Measurements from ENCODE around the gene MFRP. TPM values are rescaled to one million over a fixed set of nuclear protein-coding genes. Genes with fewer than 3 reads are reported as not detected.
"Not testable (repeated sequence)": the region's sequence is repeated elsewhere in the genome, so short reads cannot be mapped to it uniquely, and the experiment has no call there.

MFRP gene
- total RNA-seq: not detected

DNA sequence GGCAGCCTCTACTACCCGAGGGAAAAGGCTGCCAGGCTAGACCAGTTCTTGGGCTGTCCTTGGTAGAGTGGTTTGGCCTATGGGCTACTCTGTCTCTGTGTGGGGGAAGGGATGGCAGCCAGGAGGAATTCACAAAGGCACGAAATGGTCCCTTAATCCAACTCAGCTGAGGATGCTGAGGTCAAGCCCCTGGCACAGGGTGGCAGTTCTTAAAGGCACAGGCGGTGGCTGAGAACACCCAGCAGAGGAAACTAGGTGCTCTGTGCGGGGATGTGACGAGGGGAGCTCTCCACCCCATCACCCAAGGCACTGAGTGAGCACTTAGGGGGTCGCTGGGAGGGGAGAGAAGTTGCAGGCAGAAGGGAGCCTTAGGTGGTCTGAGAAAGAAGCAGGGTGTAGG, at the start of gene MFRP:
TSS of gene MFRP (minus strand) at position 101 of the 400 bp plus-strand sequence. CDS start 192 bp downstream, outside the sequence.
- peaks cover 6% of the 10 kb centered on the region for H3K4me1 Mint-ChIP-seq
- H3K27me3 Mint-ChIP-seq: peaks cover 21% of the 10 kb centered on the region
- no peaks in the 10 kb centered on the region for H3K36me3 Mint-ChIP-seq
- ATAC-seq (ENCODE audit: low read depth) (no peak), DNase-seq (no peak)
- H3K9me3 Mint-ChIP-seq: no peaks in the 10 kb centered on the region
- H3K27ac Mint-ChIP-seq: no peak within 1 kb of the TSS
- POLR2A ChIA-PET: interaction anchor here (0.6 kb wide), 1 partner anchor 760 kb away, joined by 5 read pairs; no protein-coding TSS in a partner anchor
- no peak within 1 kb of the TSS for H3K4me3 Mint-ChIP-seq

- no peak for ATAC-seq (ENCODE audit: low read depth)
- H3K27me3 Mint-ChIP-seq: peaks cover 9% of the 10 kb centered on the region
- no peaks in the 10 kb centered on the region for H3K4me1 Mint-ChIP-seq
- H3K36me3 Mint-ChIP-seq: no peaks in the 10 kb centered on the region
- no peaks in the 10 kb centered on the region for H3K9me3 Mint-ChIP-seq
- POLR2A ChIA-PET: no interaction called here
- no peak overlapping the region for H3K4me3 Mint-ChIP-seq
- H3K27ac Mint-ChIP-seq: no peak overlapping the region
- DNase-seq: no peak
These were observed 44.8 kb upstream of the MFRP start for GRCh38 chr11:119391275-119391674.

- peaks cover 7% of the 10 kb centered on the region for H3K27me3 Mint-ChIP-seq
- POLR2A ChIA-PET: no interaction called here
These were observed 43.2 kb upstream of the MFRP start for GRCh38 chr11:119389611-119390254.

GRCh38 chr11:119388103-119388502, 41.6 kb upstream of the MFRP start:
- H3K27ac Mint-ChIP-seq: no peak overlapping the region
- POLR2A ChIA-PET: no interaction called here
- no peak for ATAC-seq (ENCODE audit: low read depth)

More at GRCh38 chr11:119389611-119390254, 43.2 kb upstream of the MFRP start:
- H3K4me1 Mint-ChIP-seq: no peaks in the 10 kb centered on the region
- DNase-seq (no peak), ATAC-seq (ENCODE audit: low read depth) (no peak)
- no peak overlapping the region for H3K27ac Mint-ChIP-seq
- H3K9me3 Mint-ChIP-seq: no peaks in the 10 kb centered on the region
- no peaks in the 10 kb centered on the region for H3K36me3 Mint-ChIP-seq
- no peak overlapping the region for H3K4me3 Mint-ChIP-seq

GRCh38 chr11:119384332-119384731, 37.8 kb upstream of the MFRP start:
- H3K9me3 Mint-ChIP-seq: no peaks in the 10 kb centered on the region
- H3K27me3 Mint-ChIP-seq: peaks cover 9% of the 10 kb centered on the region
- H3K36me3 Mint-ChIP-seq: no peaks in the 10 kb centered on the region
- POLR2A ChIA-PET: no interaction called here
- ATAC-seq (ENCODE audit: low read depth): no peak
- no peak overlapping the region for H3K27ac Mint-ChIP-seq
- peaks cover 12% of the 10 kb centered on the region for H3K4me1 Mint-ChIP-seq
- no peak for DNase-seq
- no peak overlapping the region for H3K4me3 Mint-ChIP-seq

More at GRCh38 chr11:119388103-119388502, 41.6 kb upstream of the MFRP start:
- no peaks in the 10 kb centered on the region for H3K9me3 Mint-ChIP-seq
- no peaks in the 10 kb centered on the region for H3K4me1 Mint-ChIP-seq
- no peaks in the 10 kb centered on the region for H3K36me3 Mint-ChIP-seq
- peaks cover 7% of the 10 kb centered on the region for H3K27me3 Mint-ChIP-seq
- DNase-seq: no peak
- H3K4me3 Mint-ChIP-seq: no peak overlapping the region

GRCh38 chr11:119382513-119382912, 36.0 kb upstream of the MFRP start:
- ATAC-seq (ENCODE audit: low read depth); H3K36me3 Mint-ChIP-seq; H3K9me3 Mint-ChIP-seq; H3K4me3 Mint-ChIP-seq; POLR2A ChIA-PET; H3K27ac Mint-ChIP-seq; DNase-seq; H3K27me3 Mint-ChIP-seq: not testable (repeated sequence)
- H3K4me1 Mint-ChIP-seq: peaks cover 15% of the 10 kb centered on the region

- ATAC-seq (ENCODE audit: low read depth) (no peak), DNase-seq (no peak)
- Mint-ChIP-seq H3K4me3 (no peak overlapping the region), H3K27me3 (peaks cover 9% of the 10 kb centered on the region), H3K36me3 (no peaks in the 10 kb centered on the region), H3K9me3 (no peaks in the 10 kb centered on the region), H3K27ac (no peak overlapping the region), H3K4me1 (peaks cover 16% of the 10 kb centered on the region)
- POLR2A ChIA-PET: no interaction called here
These were observed 35.6 kb upstream of the MFRP start for GRCh38 chr11:119382101-119382500.

GRCh38 chr11:119381181-119381988, 34.9 kb upstream of the MFRP start, which contains the start of gene USP2:
TSS of gene USP2 (minus strand) at chr11:119381690. CDS start at chr11:119373480, 8,210 bp downstream.
- Mint-ChIP-seq H3K36me3 (no peaks in the 10 kb centered on the region), H3K9me3 (no peaks in the 10 kb centered on the region), H3K4me1 (peaks cover 19% of the 10 kb centered on the region), H3K27ac (peak within 1 kb of the TSS; percentile 37), H3K4me3 (no peak within 1 kb of the TSS), H3K27me3 (peaks cover 11% of the 10 kb centered on the region)
- peak; percentile 96 for ATAC-seq (ENCODE audit: low read depth)
- peak; percentile 99 for DNase-seq
- POLR2A ChIA-PET: interaction anchor here (1.2 kb wide), 1 partner anchor 17 kb away, joined by 4 read pairs; no protein-coding TSS in a partner anchor

GRCh38 chr11:119380827-119381180, 34.3 kb upstream of the MFRP start:
- DNase-seq: no peak
- no peak overlapping the region for H3K27ac Mint-ChIP-seq
- H3K36me3 Mint-ChIP-seq: no peaks in the 10 kb centered on the region
- no peaks in the 10 kb centered on the region for H3K9me3 Mint-ChIP-seq
- peaks cover 11% of the 10 kb centered on the region for H3K27me3 Mint-ChIP-seq
- H3K4me1 Mint-ChIP-seq: peaks cover 19% of the 10 kb centered on the region
- no peak overlapping the region for H3K4me3 Mint-ChIP-seq
- ATAC-seq (ENCODE audit: low read depth): no peak
- POLR2A ChIA-PET: interaction anchor here (0.6 to 1.2 kb wide), 2 partner anchors 16 to 438 kb away, joined by 3 to 4 read pairs; no protein-coding TSS in a partner anchor

DNA sequence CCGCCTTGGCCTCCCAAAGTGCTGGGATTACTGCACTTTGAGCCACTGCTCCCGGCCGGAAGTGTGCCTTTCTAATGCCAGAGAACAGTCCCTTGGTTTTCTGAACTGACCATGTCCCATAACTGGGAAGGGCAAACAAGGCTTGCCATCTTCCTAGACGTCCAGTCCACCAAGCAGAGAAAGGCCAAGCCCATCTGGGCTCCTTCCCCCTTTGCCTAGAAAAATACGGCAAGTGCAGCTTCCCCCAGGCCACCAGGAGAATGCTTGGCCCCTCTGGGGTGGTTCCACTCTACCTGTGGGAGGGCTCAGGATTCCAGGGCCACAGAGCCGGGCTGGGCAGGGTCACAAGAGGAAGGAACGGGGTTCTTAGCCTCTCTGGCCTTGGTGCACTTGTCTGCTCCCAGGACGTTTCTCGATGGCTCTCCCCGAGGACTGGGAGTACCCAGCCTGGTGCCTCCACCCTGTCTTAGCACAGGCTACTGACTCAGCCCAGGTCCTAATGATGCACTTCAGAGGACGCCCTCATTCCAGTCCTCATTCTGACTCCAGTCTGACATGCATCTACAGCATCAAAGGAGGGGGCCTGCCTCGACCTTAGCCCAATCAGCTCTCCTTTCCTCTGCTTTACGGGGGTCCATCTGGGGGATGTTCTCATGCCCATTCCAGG, 33.8 kb upstream of the MFRP start:
- Mint-ChIP-seq H3K9me3 (no peaks in the 10 kb centered on the region), H3K36me3 (no peaks in the 10 kb centered on the region), H3K4me1 (peaks cover 19% of the 10 kb centered on the region), H3K4me3 (no peak overlapping the region), H3K27me3 (peaks cover 11% of the 10 kb centered on the region), H3K27ac (no peak overlapping the region)
- POLR2A ChIA-PET: interaction anchor here (0.6 kb wide), 1 partner anchor 437 kb away, joined by 3 read pairs; no protein-coding TSS in a partner anchor
- no peak for DNase-seq
- no peak for ATAC-seq (ENCODE audit: low read depth)

DNA sequence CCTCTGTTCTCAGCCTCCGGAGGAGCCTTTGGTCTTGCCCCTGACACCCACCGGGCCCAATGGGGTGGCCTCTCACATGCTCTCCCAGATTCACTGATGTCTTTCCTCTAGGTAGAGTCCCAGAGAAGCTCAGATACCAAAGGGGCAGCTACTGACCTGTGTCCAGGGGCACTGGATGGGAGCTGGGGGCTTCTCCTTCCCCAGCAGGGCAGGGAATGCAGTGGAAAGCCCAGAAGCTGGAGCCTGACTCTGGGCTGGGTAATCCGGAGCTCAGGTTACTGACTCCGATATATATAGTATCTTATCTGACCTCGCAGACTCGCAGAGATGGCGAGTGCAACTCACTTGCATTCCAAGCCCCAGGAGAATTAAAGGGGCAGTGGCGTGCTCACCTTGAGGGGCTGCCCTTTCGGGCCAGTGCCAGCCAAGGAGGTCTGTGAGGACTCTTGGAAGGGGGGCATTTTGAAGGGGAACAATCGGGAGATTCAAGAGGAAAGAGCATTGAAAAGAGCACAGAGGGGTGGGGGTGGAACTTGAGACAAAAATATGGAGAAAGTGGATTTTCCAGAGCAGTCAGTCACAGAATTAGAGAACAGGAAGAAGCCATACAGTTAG, 32.5 kb upstream of the MFRP start:
- Mint-ChIP-seq H3K4me1 (peaks cover 22% of the 10 kb centered on the region), H3K36me3 (no peaks in the 10 kb centered on the region), H3K4me3 (no peak overlapping the region), H3K27me3 (peaks cover 11% of the 10 kb centered on the region), H3K9me3 (no peaks in the 10 kb centered on the region), H3K27ac (no peak overlapping the region)
- POLR2A ChIA-PET: no interaction called here
- ATAC-seq (ENCODE audit: low read depth): no peak
- no peak for DNase-seq

DNA sequence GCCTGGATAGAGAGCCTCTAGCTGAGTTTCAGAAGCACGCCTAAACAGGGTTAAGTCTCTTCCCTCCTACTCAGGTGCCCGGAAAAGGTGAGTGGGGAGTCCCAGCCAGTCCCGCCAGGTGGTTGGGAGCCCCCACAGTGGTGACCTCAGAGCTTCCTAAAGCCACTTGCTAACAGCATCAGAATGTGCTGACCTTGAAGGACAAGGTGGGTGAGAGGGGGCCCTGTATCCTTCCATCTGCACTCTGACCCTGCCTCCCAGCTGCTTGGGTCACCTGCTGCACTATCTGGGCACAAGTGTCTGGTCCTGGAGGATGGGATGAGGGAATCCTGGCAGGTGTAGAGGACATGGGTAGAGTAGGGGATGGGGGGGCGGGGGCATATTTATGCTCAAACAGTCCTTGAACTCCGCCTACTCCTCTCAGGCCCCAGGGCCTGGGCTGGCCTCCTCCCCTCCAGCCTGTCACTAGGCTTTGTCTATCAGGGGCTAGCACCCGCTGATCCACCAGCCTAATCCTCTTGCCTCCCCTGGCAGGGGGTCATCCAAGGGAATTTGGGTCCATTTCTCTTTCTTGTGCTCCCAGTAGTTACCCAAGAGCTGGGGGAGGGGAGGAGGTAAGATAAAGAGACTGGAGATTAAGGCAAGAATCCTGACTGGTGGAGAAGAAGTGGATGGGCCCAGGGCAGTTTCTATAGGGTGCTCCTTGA, 31.6 kb upstream of the MFRP start:
- Mint-ChIP-seq H3K27me3 (peaks cover 11% of the 10 kb centered on the region), H3K36me3 (no peaks in the 10 kb centered on the region), H3K4me3 (no peak overlapping the region), H3K27ac (no peak overlapping the region), H3K4me1 (peaks cover 30% of the 10 kb centered on the region), H3K9me3 (no peaks in the 10 kb centered on the region)
- ATAC-seq (ENCODE audit: low read depth): no peak
- no peak for DNase-seq
- POLR2A ChIA-PET: interaction anchor here (2.3 kb wide), 1 partner anchor 21 kb away, joined by 5 read pairs; no protein-coding TSS in a partner anchor

Measured in activated naive CD8-positive, alpha-beta T cell treated with anti-CD3 and anti-CD28 coated beads, Interleukin-2, amount 10 ng/mL, durations not matched to agents 7 days and 5 days (primary cell).